ENCODE data around the gene DHTKD1.
"Not testable (repeated sequence)": the region's sequence is repeated elsewhere in the genome, so short reads cannot be mapped to it uniquely, and the experiment has no call there.

The DHTKD1 gene

GRCh38 chr10:12062754-12063482 is 5.8 kb upstream of the DHTKD1 start:
- DNase-seq (ENCODE audit: low spot score) = no peak

GRCh38 chr10:12063483-12063818 is 5.3 kb upstream of the DHTKD1 start:
- DNase-seq (ENCODE audit: low spot score) = no peak

GRCh38 chr10:12067336-12067735 is 1.4 kb upstream of the DHTKD1 start:
- peak; percentile 15 for DNase-seq (ENCODE audit: low spot score)

GRCh38 chr10:12071441-12071840 is 2.7 kb downstream of the DHTKD1 start:
- DNase-seq (ENCODE audit: low spot score) = not testable (repeated sequence)

- no peak for DNase-seq (ENCODE audit: low spot score)
Observed at GRCh38 chr10:12073526-12073925, 4.8 kb downstream of the DHTKD1 start.

GRCh38 chr10:12077580-12078180 is 8.9 kb downstream of the DHTKD1 start:
- DNase-seq (ENCODE audit: low spot score) = no peak

- DNase-seq (ENCODE audit: low spot score) = no peak
Observed at GRCh38 chr10:12081470-12081869, 12.7 kb downstream of the DHTKD1 start.

GRCh38 chr10:12081879-12082557 is 13.3 kb downstream of the DHTKD1 start:
- DNase-seq (ENCODE audit: low spot score) = no peak

GRCh38 chr10:12088919-12089318 is 20.2 kb downstream of the DHTKD1 start:
- DNase-seq (ENCODE audit: low spot score) = no peak

- no peak for DNase-seq (ENCODE audit: low spot score)
Observed at GRCh38 chr10:12091421-12091820, 22.7 kb downstream of the DHTKD1 start.

GRCh38 chr10:12097361-12097760 is 28.6 kb downstream of the DHTKD1 start:
- not testable (repeated sequence) for DNase-seq (ENCODE audit: low spot score)

GRCh38 chr10:12097791-12098190 is 29.0 kb downstream of the DHTKD1 start:
- no peak for DNase-seq (ENCODE audit: low spot score)

- DNase-seq (ENCODE audit: low spot score) = no peak
Observed at GRCh38 chr10:12098966-12099365, 30.2 kb downstream of the DHTKD1 start.

- DNase-seq (ENCODE audit: low spot score) = no peak
Observed at GRCh38 chr10:12103802-12104201, 35.0 kb downstream of the DHTKD1 start.

- DNase-seq (ENCODE audit: low spot score) = no peak
Observed at GRCh38 chr10:12107781-12108180, 39.0 kb downstream of the DHTKD1 start.

GRCh38 chr10:12109286-12109685 is 40.5 kb downstream of the DHTKD1 start:
- DNase-seq (ENCODE audit: low spot score) = no peak

- DNase-seq (ENCODE audit: low spot score) = no peak
Observed at GRCh38 chr10:12111528-12111927, 42.8 kb downstream of the DHTKD1 start.

GRCh38 chr10:12113627-12114026 is 44.9 kb downstream of the DHTKD1 start:
- no peak for DNase-seq (ENCODE audit: low spot score)

- peak; percentile 47 for DNase-seq (ENCODE audit: low spot score)
Observed at GRCh38 chr10:12121673-12122072, 52.9 kb downstream of the DHTKD1 start.

GRCh38 chr10:12129222-12130111 is 60.7 kb downstream of the DHTKD1 start, which contains the start of gene SEC61A2:
TSS of gene SEC61A2 (plus strand) at chr10:12129677. CDS start at chr10:12129788, 111 bp downstream.
- peak; percentile 97 for DNase-seq (ENCODE audit: low spot score)

GRCh38 chr10:12130237-12130872 is 61.6 kb downstream of the DHTKD1 start:
- DNase-seq (ENCODE audit: low spot score) = peak; percentile 64

GRCh38 chr10:12135631-12136030 is 66.9 kb downstream of the DHTKD1 start:
- no peak for DNase-seq (ENCODE audit: low spot score)
